ENCODE results near the gene SAMD4A.

DNA sequence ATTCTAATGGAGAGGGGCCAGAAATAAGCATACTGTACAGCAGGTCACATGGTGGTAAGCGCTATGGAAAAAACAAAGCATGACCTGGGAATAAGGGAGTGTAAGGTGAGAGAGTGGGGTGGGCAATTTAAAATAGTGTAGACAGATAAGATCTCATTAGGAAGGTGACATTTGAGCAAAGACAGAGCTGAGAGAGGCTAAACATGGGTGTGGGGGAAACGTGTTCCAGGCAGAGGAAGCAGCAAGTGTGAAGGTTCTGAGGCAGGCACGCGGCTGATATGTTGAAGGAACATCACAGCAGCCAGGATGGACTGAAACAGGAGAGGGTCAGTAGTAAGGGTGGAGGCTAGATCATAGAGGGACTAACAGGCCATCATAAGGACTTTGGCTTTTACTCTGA lies 126.8 kb downstream of the SAMD4A start:
- TF ChIP-seq, protein P1, sequence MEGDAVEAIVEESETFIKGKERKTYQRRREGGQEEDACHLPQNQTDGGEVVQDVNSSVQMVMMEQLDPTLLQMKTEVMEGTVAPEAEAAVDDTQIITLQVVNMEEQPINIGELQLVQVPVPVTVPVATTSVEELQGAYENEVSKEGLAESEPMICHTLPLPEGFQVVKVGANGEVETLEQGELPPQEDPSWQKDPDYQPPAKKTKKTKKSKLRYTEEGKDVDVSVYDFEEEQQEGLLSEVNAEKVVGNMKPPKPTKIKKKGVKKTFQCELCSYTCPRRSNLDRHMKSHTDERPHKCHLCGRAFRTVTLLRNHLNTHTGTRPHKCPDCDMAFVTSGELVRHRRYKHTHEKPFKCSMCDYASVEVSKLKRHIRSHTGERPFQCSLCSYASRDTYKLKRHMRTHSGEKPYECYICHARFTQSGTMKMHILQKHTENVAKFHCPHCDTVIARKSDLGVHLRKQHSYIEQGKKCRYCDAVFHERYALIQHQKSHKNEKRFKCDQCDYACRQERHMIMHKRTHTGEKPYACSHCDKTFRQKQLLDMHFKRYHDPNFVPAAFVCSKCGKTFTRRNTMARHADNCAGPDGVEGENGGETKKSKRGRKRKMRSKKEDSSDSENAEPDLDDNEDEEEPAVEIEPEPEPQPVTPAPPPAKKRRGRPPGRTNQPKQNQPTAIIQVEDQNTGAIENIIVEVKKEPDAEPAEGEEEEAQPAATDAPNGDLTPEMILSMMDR (conservative IDR thresholded peaks at IDR 0.05 in 1 of 2, IDR thresholded peaks at IDR 0.05 in 1 of 2; ENCODE audit: extremely low read depth in 1 of 2, insufficient read depth in 1 of 2, low read depth in 1 of 2, low read length in 2 of 2) = no peak
- TF ChIP-seq EZH2 (IDR thresholded peaks at IDR 0.05; ENCODE audit: borderline replicate concordance, low read length) = no peak

Measured in mammary epithelial cell (primary cell).